MCF 10A (cell line): ENCODE measurements around the gene HS2ST1. TPM values are rescaled to one million over a fixed set of nuclear protein-coding genes. Genes with fewer than 3 reads are reported as not detected.
A peak's percentile ranks its signal among the peaks of the same experiment; 100 is the strongest.
"Not testable (repeated sequence)": the region's sequence is repeated elsewhere in the genome, so short reads cannot be mapped to it uniquely, and the experiment has no call there.

ENCODE experiments used
- BruUV-seq: library from RNA; stranded (reverse); fragments of 400-500 nt; replicated peaks from 2 replicates; lab custom pipeline; 2021; lab: Mats Ljungman, UMichigan
- CTCF ChIA-PET: fragments of 300-600 bp; sonication (Branson Sonifier 250); formaldehyde crosslinking; extraction: SDS; loops from one replicate; lab custom pipeline; 2021; ENCODE audit warnings: antibody characterized with exemption, inconsistent platforms; lab: Yijun Ruan, JAX
- POLR2A ChIA-PET: fragments of 300-600, 350-650 bp; sonication (Branson Sonifier 250); formaldehyde crosslinking; extraction: SDS; loops from one replicate; lab custom pipeline; 2020; ENCODE audit warnings: antibody characterized with exemption, inconsistent platforms; lab: Yijun Ruan, JAX
- DNase-seq: peaks from one replicate; pipeline ENCODE4 v3.0.0-alpha.2; 2018; ENCODE audit not compliant: unreplicated experiment
- H3K27ac Mint-ChIP-seq: one replicate; pipeline ENCODE4 v1.8.0; 2022; ENCODE audit warnings: mild to moderate bottlenecking, low read depth, mixed read lengths; ENCODE audit not compliant: unreplicated experiment
- H3K27me3 Mint-ChIP-seq: one replicate; pipeline ENCODE4 v1.8.0; 2022; ENCODE audit warnings: mixed read lengths; ENCODE audit not compliant: insufficient read depth, unreplicated experiment
- H3K36me3 Mint-ChIP-seq: one replicate; pipeline ENCODE4 v1.8.0; 2022; ENCODE audit warnings: mild to moderate bottlenecking, moderate library complexity, mixed read lengths; ENCODE audit not compliant: insufficient read depth, unreplicated experiment
- H3K4me1 Mint-ChIP-seq: one replicate; pipeline ENCODE4 v1.8.0; 2022; ENCODE audit warnings: mixed read lengths; ENCODE audit not compliant: insufficient read depth, unreplicated experiment
- H3K4me3 Mint-ChIP-seq: one replicate; pipeline ENCODE4 v1.8.0; 2022; ENCODE audit warnings: mild to moderate bottlenecking, moderate library complexity, mixed read lengths; ENCODE audit not compliant: unreplicated experiment
- H3K9me3 Mint-ChIP-seq: one replicate; pipeline ENCODE4 v1.8.0; 2022; ENCODE audit warnings: mixed read lengths; ENCODE audit not compliant: unreplicated experiment
- intact Hi-C: fragments of 100-400 bp; cut with micrococcal nuclease; formaldehyde crosslinking; loops from 2 replicates; pipeline ENCODE4 v1.14.1; 2022
- total RNA-seq: library from RNA; stranded (reverse); gene quantifications from 2 replicates; pipeline ENCODE4 v1.2.3, GENCODE V29; 2022
- TF ChIP-seq, protein P1 (sequence below): fragments of 200-600 bp; IDR thresholded peaks from one replicate; pipeline ENCODE4 v1.8.0; 2022; ENCODE audit warnings: antibody characterized with exemption, mild to moderate bottlenecking; ENCODE audit not compliant: unreplicated experiment

Gene HS2ST1
- total RNA-seq, 1 experiment from 2014 or later: 20.4 TPM

DNA sequence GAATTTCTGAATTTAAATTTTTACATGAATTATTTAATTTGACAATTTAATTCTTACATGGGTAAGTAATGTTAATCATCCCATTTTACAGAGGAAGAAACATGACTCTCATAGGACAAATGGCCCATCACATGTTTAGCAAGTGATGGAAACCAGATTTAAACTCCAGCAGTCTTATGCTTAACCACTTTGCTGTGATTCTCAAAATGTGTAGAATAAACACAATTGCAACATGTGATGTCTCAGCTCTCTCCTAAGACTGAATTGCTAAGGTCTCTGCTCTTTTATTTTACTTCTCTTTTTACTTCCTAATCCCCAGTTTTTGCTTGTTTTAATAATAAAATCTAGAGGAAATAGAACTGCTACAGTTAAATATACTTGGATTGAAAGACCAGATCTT lies 42.8 kb downstream of the HS2ST1 start:
- POLR2A ChIA-PET: interaction anchor here (0.7 to 1.0 kb wide), 2 partner anchors 30 to 42 kb away, joined by 3 read pairs; no protein-coding TSS in a partner anchor
- no peaks in the 10 kb centered on the region for H3K27me3 Mint-ChIP-seq
- DNase-seq: no peak
- no peak overlapping the region for H3K27ac Mint-ChIP-seq
- CTCF ChIA-PET: interaction anchor here (0.7 to 0.9 kb wide), 3 partner anchors 10 to 122 kb away, joined by 3 to 4 read pairs (median 3); no protein-coding TSS in a partner anchor
- no peaks in the 10 kb centered on the region for H3K36me3 Mint-ChIP-seq
- no peak overlapping the region for H3K4me3 Mint-ChIP-seq
- BruUV-seq: no TSS peak
- intact Hi-C loops: no loop called here
- H3K9me3 Mint-ChIP-seq: no peaks in the 10 kb centered on the region
- H3K4me1 Mint-ChIP-seq: no peaks in the 10 kb centered on the region
- TF ChIP-seq, protein P1, sequence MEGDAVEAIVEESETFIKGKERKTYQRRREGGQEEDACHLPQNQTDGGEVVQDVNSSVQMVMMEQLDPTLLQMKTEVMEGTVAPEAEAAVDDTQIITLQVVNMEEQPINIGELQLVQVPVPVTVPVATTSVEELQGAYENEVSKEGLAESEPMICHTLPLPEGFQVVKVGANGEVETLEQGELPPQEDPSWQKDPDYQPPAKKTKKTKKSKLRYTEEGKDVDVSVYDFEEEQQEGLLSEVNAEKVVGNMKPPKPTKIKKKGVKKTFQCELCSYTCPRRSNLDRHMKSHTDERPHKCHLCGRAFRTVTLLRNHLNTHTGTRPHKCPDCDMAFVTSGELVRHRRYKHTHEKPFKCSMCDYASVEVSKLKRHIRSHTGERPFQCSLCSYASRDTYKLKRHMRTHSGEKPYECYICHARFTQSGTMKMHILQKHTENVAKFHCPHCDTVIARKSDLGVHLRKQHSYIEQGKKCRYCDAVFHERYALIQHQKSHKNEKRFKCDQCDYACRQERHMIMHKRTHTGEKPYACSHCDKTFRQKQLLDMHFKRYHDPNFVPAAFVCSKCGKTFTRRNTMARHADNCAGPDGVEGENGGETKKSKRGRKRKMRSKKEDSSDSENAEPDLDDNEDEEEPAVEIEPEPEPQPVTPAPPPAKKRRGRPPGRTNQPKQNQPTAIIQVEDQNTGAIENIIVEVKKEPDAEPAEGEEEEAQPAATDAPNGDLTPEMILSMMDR: no peak

DNA sequence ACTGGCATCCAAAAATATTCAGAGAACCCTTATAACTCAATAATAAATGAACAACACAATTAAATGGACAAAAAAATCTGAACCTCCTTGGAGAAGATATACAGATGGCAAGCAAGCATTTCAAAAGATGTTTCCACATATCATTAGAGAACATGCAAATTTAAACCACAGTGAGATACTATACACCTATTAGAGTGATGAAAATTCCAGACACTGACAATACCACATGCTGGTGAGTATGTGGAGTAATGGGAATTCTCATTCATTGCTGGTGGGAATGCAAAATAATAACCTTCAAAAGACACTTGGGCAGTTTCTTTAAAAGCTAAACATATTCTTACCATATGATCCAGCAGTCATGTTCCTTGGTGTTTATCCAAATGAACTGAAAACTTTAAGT lies 46.1 kb downstream of the HS2ST1 start:
- Mint-ChIP-seq H3K4me1 (no peaks in the 10 kb centered on the region), H3K36me3 (no peaks in the 10 kb centered on the region), H3K27me3 (no peaks in the 10 kb centered on the region), H3K4me3 (no peak overlapping the region), H3K9me3 (no peaks in the 10 kb centered on the region), H3K27ac (no peak overlapping the region)
- BruUV-seq: no TSS peak
- TF ChIP-seq, protein P1: no peak
- intact Hi-C loops: loop anchor here (10.0 kb wide), 1 partner anchor 124 kb away; no protein-coding TSS in a partner anchor
- no peak for DNase-seq
- POLR2A ChIA-PET: no interaction called here
- CTCF ChIA-PET: interaction anchor here (0.8 to 1.2 kb wide), 3 partner anchors 17 to 180 kb away, joined by 3 to 4 read pairs (median 3); no protein-coding TSS in a partner anchor

DNA sequence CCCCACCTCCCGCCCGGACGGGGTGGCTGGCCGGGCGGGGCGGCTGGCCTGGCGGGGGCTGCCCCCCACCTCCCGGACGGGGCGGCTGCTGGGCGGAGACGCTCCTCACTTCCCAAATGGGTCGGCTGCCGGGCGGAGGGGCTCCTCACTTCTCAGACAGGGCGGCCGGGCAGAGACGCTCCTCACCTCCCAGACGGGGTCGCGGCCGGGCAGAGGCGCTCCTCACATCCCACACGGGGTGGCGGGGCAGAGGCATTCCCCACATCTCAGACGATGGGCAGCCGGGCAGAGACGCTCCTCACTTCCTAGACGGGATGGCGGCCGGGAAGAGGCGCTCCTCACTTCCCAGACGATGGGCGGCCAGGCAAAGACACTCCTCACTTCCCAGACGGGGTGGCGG lies 49.4 kb downstream of the HS2ST1 start:
- DNase-seq, H3K36me3 Mint-ChIP-seq, H3K27ac Mint-ChIP-seq, H3K9me3 Mint-ChIP-seq, H3K4me3 Mint-ChIP-seq, H3K4me1 Mint-ChIP-seq, BruUV-seq, H3K27me3 Mint-ChIP-seq: not testable (repeated sequence)
- ChIA-PET POLR2A (interaction anchor here (0.7 kb wide), 1 partner anchor 130 kb away, joined by 3 read pairs; no protein-coding TSS in a partner anchor), CTCF (interaction anchor here (0.6 to 3.8 kb wide), 11 partner anchors 10 to 184 kb away, joined by 3 to 39 read pairs (median 4); no protein-coding TSS in a partner anchor)
- intact Hi-C loops: loop anchor here (10.0 kb wide), 1 partner anchor 121 kb away; no protein-coding TSS in a partner anchor

DNA sequence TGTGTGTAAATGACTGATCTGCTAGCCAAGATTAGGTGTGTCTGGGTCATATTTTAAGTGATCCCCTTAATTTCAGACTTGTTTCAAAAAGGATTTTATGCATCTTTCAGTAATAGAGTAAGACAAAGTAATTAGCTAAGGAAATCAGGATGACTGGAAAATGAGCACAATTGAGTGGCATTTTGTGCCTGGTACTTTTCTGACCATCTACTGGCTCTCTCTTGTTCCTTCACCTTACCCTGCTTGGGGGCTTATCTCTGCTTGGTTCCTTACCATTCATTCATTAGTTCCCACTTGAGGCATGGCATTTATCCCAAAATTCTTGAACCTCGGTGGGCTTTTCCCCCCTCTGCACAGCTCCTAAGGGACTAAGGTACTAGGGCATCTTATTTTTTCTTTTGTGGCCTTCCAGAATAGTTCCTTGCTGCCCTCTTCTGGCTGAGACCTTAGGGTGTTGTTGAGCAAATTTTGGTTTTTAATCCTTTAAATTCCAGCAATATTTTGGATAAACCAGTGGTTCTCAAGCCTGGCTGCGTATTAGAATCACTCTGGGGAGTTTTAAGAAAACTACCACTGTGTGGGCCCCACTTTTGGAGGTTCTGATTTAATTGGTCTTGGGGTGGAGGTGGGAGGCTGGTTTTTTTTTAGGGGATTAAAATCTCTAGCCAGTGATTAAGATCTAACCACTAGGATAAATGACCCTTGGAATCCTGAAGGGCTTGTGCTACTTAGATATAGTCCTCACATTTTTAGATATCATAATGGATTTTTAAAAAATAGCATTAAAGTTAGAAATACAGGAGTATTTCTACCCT lies 50.8 kb downstream of the HS2ST1 start:
- peak; percentile 48 for DNase-seq
- TF ChIP-seq, protein P1: peak; percentile 74
- BruUV-seq: no TSS peak
- ChIA-PET CTCF (interaction anchor here (0.5 to 3.8 kb wide), 42 partner anchors 9 to 1924 kb away, joined by 3 to 39 read pairs (median 4); no protein-coding TSS in a partner anchor), POLR2A (interaction anchor here (0.7 to 2.0 kb wide), 4 partner anchors 50 to 184 kb away, joined by 3 to 7 read pairs (median 5); partner anchors contain the start of genes HS2ST1 and SELENOF)
- Mint-ChIP-seq H3K27me3 (no peaks in the 10 kb centered on the region), H3K4me1 (no peaks in the 10 kb centered on the region), H3K9me3 (no peaks in the 10 kb centered on the region), H3K36me3 (no peaks in the 10 kb centered on the region), H3K4me3 (no peak overlapping the region), H3K27ac (no peak overlapping the region)
- intact Hi-C loops: loop anchor here (1.0 to 10.0 kb wide), 5 partner anchors 120 to 463 kb away; partner anchors contain the start of gene SH3GLB1
